ENCODE data around the gene APOH. TPM values are rescaled to one million over a fixed set of nuclear protein-coding genes. Genes with fewer than 3 reads are reported as not detected.

Gene APOH
- total RNA-seq, 1 donor from 2014 or later = not detected

GRCh38 chr17:66235377-66235994 is 6.3 kb upstream of the APOH start:
- no peak for DNase-seq (ENCODE audit: low read depth)

GRCh38 chr17:66234611-66235010 is 5.4 kb upstream of the APOH start:
- no peak for DNase-seq (ENCODE audit: low read depth)

GRCh38 chr17:66233023-66233753 is 4.0 kb upstream of the APOH start:
- no peak for DNase-seq (ENCODE audit: low read depth)

GRCh38 chr17:66230922-66231591 is 1.8 kb upstream of the APOH start:
- no peak for DNase-seq (ENCODE audit: low read depth)

GRCh38 chr17:66229783-66230538 is 746 bp upstream of the APOH start:
- DNase-seq (ENCODE audit: low read depth) = no peak

- DNase-seq (ENCODE audit: low read depth) = no peak
Observed at GRCh38 chr17:66227212-66228045, 1.8 kb downstream of the APOH start.

GRCh38 chr17:66222798-66223350 is 6.3 kb downstream of the APOH start:
- no peak for DNase-seq (ENCODE audit: low read depth)

GRCh38 chr17:66221755-66222530 is 7.3 kb downstream of the APOH start:
- DNase-seq (ENCODE audit: low read depth) = no peak

- DNase-seq (ENCODE audit: low read depth) = no peak
Observed at GRCh38 chr17:66221343-66221742, 7.9 kb downstream of the APOH start.

GRCh38 chr17:66220079-66220835 is 9.0 kb downstream of the APOH start:
- DNase-seq (ENCODE audit: low read depth) = no peak

GRCh38 chr17:66215529-66215911 is 13.7 kb downstream of the APOH start:
- DNase-seq (ENCODE audit: low read depth) = no peak

GRCh38 chr17:66214884-66215528 is 14.2 kb downstream of the APOH start:
- DNase-seq (ENCODE audit: low read depth) = no peak

- no peak for DNase-seq (ENCODE audit: low read depth)
Observed at GRCh38 chr17:66211047-66211810, 18.0 kb downstream of the APOH start.

- DNase-seq (ENCODE audit: low read depth) = no peak
Observed at GRCh38 chr17:66210208-66210574, 19.0 kb downstream of the APOH start.

- peak; percentile 18 for DNase-seq (ENCODE audit: low read depth)
Observed at GRCh38 chr17:66207936-66208335, 21.3 kb downstream of the APOH start.

GRCh38 chr17:66203274-66204015 is 25.8 kb downstream of the APOH start:
- DNase-seq (ENCODE audit: low read depth) = no peak

GRCh38 chr17:66200685-66201092 is 28.5 kb downstream of the APOH start:
- DNase-seq (ENCODE audit: low read depth) = peak; percentile 73

All from myocyte (in vitro differentiated cells).